SU-DHL-6 (cell line): ENCODE data around the gene TPST2.

Source experiments
- EZH2phosphoT487 ChIP-seq: fragments of 200-600 bp; sonication (generic), shearing (Covaris generic); conservative IDR thresholded peaks from 2 replicates; pipeline ENCODE4 v1.6.1; 2018; ENCODE audit warnings: mild to moderate bottlenecking, antibody characterized with exemption, low read length, moderate library complexity, mixed read lengths
- TF ChIP-seq, protein P1 (sequence below): fragments of 200-600 bp; sonication (generic); IDR thresholded peaks from one replicate; pipeline ENCODE4 v1.5.1; 2017; ENCODE audit warnings: antibody characterized with exemption, mild to moderate bottlenecking, low read length, moderate library complexity; ENCODE audit not compliant: insufficient read depth, poor library complexity, severe bottlenecking

- TF ChIP-seq, protein P1, sequence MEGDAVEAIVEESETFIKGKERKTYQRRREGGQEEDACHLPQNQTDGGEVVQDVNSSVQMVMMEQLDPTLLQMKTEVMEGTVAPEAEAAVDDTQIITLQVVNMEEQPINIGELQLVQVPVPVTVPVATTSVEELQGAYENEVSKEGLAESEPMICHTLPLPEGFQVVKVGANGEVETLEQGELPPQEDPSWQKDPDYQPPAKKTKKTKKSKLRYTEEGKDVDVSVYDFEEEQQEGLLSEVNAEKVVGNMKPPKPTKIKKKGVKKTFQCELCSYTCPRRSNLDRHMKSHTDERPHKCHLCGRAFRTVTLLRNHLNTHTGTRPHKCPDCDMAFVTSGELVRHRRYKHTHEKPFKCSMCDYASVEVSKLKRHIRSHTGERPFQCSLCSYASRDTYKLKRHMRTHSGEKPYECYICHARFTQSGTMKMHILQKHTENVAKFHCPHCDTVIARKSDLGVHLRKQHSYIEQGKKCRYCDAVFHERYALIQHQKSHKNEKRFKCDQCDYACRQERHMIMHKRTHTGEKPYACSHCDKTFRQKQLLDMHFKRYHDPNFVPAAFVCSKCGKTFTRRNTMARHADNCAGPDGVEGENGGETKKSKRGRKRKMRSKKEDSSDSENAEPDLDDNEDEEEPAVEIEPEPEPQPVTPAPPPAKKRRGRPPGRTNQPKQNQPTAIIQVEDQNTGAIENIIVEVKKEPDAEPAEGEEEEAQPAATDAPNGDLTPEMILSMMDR, result no peak
- TF ChIP-seq EZH2phosphoT487, result no peak
Observed at GRCh38 chr22:26624803-26625202, 34.9 kb upstream of the TPST2 start.
